AG08395 (cell line): ENCODE measurements around the gene TRIP6.

ENCODE experiments used
- DNase-seq: peaks from one replicate; pipeline ENCODE4 v3.0.0; 2012; ENCODE audit warnings: mixed read lengths, low spot score

The TRIP6 gene, protein sequence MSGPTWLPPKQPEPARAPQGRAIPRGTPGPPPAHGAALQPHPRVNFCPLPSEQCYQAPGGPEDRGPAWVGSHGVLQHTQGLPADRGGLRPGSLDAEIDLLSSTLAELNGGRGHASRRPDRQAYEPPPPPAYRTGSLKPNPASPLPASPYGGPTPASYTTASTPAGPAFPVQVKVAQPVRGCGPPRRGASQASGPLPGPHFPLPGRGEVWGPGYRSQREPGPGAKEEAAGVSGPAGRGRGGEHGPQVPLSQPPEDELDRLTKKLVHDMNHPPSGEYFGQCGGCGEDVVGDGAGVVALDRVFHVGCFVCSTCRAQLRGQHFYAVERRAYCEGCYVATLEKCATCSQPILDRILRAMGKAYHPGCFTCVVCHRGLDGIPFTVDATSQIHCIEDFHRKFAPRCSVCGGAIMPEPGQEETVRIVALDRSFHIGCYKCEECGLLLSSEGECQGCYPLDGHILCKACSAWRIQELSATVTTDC

GRCh38 chr7:100867040-100867775, at the start of gene TRIP6:
TSS of gene TRIP6 (plus strand) at chr7:100867387. CDS start at chr7:100867498, 111 bp downstream.
- peak; percentile 98 for DNase-seq

- DNase-seq = no peak
Measured at GRCh38 chr7:100818366-100818765, 48.8 kb upstream of the TRIP6 start.

DNA sequence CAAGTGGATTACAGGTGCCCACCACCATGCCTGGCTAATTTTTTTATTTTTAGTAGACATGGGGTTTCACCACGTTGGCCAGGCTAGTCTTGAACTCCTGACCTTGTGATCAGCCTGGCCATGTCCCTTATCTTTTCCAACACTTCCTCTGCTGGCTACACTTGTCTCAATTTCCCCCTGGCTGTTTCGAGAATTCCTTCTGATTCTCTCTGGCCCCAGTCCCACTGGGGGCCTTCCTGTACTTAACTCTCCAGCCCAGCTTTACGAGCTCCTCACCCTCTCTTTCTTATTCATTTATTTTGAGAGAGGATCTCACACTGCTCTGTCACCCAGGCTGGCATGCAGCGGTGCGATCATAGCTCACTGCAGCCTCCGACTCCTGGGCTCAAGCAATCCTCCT, 48.4 kb upstream of the TRIP6 start:
- DNase-seq = no peak

- DNase-seq = no peak
Measured at GRCh38 chr7:100819586-100819985, 47.6 kb upstream of the TRIP6 start.

GRCh38 chr7:100822236-100823139, 44.7 kb upstream of the TRIP6 start:
- no peak for DNase-seq

DNA sequence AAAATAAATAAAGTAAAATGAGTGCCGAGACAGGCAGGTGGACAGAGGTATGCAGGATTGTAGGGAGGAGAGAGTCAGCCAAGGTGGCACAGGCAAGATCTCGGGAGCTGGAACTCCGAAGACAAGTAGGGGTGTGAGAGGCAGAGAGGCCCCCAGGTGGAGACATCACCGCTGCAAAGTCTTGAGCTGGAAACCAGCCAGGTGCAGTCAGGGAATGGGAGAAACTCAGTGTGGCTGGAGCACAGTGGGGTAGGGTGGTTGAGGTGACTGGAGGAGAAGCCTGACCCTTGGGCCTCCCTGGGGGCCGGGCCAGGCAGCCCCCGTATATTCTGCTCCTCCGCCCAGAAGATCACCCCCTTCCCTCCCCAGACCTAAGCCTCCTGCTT, 44.1 kb upstream of the TRIP6 start:
- no peak for DNase-seq

DNA sequence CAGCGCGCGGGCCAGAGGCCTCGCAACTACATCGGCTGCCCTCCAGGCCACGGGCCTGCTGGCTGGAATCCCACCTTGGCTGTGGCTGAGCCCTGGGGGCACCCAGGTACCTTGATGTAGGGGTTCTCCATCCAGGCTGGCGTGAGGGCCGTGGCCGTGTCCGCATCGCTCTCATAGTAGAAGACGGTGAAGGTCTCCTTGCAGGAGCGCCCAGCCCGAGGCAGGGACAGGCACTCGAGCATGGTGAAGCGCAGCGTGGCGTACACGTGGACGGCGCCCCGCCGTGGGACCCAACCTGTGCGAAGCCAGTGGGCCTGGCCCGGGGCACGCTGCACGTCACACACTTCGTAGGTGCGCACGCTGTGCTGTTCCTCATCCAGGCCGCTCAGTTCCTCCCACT, 43.7 kb upstream of the TRIP6 start:
- no peak for DNase-seq

GRCh38 chr7:100824499-100825214, 42.5 kb upstream of the TRIP6 start:
- no peak for DNase-seq

DNA sequence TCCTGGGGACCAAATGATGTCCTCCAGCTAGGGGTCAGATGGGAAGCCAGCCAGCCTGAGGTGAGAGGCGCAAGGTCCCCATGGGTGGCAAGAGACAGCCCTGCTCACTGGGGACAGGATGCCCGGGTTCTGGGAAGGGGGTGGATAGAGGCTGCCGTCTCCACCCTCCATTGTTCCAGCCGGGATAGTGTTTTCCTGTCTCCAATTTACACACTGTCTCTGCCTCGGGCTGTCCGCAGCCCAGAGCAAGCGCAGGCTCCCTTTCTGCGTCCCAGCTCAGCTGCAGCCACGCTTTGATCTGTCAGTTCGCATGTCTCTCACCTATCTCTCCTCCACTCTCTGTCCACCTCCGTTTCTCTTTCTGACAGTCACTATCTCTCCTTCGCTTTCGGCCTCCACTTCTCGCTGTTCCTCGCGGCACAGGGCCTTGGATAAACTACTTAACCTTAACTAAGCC, 41.9 kb upstream of the TRIP6 start:
- DNase-seq = no peak

- peak; percentile 64 for DNase-seq
Measured at GRCh38 chr7:100825751-100826513, 41.3 kb upstream of the TRIP6 start.

DNA sequence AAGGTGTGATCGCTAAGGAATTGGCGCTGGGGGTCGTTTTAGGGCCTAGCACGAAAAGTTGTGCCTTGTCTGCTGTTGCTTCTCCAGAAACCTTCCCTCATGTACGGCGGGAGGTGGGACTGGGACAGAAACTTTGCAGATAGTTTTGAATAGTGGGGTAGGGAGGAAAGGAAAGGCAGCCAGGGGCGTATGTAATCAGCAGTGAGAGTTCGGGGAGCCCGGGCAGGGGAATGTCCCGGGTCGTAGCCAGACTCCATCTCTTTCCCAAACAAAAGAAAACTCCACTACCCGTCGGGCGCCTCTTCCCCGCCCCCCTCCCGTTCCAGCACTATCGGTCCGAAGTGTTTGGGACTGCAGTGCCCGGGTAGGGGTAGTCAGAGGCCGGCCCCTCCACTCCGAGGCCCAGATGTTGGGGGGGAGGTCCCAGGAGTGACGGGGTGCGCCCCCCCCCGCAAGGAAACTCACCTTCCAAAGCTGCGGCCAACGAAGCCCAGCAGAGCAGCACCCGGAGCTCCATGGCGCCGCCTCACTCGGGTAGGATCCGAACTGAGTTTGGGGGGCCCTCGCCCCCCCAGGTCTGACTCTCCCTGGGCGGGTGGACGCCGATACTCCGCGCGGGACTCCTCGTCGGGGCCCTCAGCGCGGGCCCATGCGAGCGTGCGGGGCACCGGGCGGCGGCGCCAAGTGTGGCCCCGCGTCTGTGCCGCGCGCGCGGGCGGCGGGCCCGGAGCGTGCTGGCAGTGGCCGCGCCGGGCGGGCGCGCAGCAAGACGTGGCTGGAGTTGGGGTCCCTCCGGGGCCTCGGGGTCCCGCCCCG, 40.5 kb upstream of the TRIP6 start:
- no peak for DNase-seq

GRCh38 chr7:100827330-100828226, 39.6 kb upstream of the TRIP6 start, which contains the start of gene EPHB4:
TSS of gene EPHB4 (minus strand) at chr7:100827523. CDS start at chr7:100827030, 493 bp downstream.
- peak; percentile 84 for DNase-seq

- DNase-seq = no peak
Measured at GRCh38 chr7:100829150-100829716, 38.0 kb upstream of the TRIP6 start.

DNA sequence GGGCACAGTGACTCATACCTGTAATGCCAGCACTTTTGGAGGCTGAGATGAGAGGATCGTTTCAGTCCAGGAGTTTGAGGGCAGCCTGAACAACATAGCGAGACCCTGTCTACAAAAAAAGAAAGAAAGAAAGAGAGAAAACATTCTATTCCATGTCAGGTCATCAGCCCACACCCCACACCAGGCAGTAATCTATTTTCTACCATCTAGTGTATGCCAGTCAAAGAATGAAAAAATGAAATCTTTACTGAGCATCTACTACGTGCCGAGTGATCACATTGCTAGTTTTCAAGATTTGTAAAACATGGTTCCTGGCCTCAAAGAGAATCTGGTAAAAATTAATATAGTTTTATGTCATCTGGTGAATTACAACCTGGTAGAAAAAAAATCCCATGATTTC, 36.8 kb upstream of the TRIP6 start:
- no peak for DNase-seq

DNA sequence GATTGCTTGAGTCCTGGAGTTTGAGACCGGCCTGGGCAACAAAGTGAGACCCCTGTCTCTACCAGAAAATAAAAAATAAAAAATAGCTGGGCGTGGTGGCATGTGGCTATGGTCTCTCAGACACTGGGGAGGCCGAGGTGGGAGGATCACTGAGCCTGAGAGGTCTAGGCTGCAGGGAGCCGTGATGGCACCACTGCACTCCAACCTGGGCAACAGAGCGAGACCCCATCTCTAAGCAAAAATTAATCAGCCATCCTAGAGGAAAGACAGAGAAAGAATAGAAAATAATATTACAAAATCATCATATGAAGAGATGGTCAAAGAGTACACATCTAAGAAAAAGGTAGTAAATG, 34.9 kb upstream of the TRIP6 start:
- DNase-seq = no peak

GRCh38 chr7:100835903-100836811, 31.0 kb upstream of the TRIP6 start:
- DNase-seq = no peak

GRCh38 chr7:100836812-100837098, 30.4 kb upstream of the TRIP6 start:
- DNase-seq = no peak
